Stimulated activated CD4-positive, alpha-beta T cell treated with anti-CD3 and anti-CD28 coated beads, Interleukin-4, amount 100 ng/mL, for 1 hour (primary cell): ENCODE measurements around the gene SLC6A11.

Source experiments
- DNase-seq: peaks from one replicate; pipeline ENCODE4 v3.0.0-alpha.2; 2020

Gene SLC6A11

DNA sequence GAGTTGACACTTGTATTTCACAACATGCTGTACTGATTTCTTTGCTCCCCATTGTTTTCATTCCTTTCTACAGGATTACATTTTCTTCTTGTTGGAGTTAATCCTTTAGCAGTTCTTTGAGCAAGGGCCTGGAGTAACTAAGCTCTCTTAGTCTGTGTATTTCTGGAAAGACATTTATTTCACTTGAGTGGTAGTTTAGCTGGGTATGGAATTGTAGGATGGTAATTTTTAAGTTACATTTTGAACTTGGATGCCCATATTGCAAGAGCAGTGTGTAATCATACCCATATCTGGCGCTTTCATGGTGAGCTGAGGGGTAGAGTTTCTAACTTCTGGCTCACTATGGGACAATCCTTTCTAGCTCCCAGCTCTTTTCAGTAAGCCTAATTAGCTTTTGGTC lies 74.6 kb downstream of the SLC6A11 start:
- DNase-seq = no peak

DNA sequence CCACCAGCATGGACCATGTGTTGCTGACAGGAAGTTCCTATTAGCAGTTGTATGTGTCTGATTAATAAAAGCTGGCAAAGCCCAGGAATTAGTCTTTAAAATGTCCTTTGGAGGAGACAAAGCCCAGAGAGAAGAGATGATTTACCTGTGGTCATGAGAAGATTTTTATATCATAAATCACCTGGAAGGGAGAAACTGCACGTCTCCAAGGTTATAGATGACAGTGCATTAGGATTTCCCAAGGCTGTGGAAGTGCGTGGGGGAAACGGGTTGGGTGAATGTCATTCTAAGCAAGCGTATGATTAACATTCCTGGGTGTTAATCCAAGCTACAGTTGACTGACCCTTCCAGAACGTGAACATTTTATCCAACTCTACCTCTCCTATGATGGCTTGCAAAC lies 76.6 kb downstream of the SLC6A11 start:
- DNase-seq = no peak

DNA sequence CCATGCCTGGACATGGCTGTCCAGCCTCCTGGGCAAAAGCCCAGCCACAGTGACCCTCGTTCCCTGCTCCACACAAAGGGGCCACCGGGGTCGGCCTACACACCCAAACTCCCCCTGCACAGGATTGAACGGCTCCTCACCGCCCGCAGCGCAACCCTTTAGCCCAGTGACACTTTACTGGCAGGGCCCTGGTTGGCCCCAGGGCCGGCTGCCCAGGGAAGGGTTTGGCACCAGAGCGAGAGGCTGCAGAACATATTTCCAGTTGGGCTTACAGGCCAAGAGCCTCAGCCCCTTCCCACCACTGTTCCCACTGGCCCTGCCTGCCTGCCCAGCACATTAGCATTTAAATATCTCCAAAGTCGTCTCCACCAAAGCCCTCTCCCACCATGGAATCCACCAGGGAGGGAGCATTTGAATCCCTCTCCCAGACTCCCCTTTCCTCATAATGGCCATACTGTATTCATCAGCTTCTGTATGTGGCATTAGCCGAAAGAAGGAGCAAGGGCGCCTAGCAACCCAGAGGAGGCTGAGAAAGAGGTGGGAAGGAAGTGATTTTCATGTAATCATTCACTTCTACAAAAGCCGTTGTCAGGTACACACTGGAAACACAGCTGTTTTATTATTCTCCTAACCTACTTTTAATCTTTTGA lies 85.4 kb downstream of the SLC6A11 start:
- no peak for DNase-seq

DNA sequence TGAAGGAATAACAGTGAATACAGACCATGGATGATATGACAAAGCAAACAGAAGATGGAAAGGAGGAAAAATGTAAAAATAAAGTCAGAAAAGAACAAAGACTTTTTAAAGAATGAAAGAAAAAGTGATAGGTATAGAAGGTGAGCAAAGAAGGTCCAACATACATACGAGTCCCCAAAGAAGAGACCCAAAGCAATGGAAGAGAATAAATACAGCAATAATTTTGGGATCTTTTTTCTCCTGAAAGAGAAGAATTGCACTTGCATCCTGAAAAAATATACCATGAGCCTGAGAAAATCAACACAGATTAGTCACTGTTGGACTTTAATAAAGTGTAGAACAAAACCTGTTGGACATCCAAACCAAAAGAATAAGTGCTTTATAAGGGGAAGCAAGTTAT lies 91.2 kb downstream of the SLC6A11 start:
- DNase-seq = no peak

DNA sequence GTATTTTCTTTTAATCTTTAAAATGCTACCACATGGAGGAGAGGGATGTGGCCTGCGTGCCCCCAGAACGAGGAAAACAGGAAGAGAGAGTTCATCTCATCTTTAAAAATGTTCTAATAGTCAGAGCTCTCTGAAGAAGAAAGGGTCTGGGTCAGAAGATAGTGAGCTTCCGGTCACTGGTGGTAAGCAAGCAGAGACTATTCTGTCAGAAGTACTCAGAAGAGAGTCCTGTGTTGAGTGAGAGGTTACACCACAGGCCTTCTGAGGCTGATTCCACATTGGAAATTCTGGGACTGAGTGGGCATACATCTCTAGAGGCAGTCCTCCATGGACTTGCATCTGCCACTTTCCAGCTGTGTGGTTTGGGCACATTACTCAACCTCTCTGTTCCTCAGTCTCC lies 94.3 kb downstream of the SLC6A11 start:
- no peak for DNase-seq

DNA sequence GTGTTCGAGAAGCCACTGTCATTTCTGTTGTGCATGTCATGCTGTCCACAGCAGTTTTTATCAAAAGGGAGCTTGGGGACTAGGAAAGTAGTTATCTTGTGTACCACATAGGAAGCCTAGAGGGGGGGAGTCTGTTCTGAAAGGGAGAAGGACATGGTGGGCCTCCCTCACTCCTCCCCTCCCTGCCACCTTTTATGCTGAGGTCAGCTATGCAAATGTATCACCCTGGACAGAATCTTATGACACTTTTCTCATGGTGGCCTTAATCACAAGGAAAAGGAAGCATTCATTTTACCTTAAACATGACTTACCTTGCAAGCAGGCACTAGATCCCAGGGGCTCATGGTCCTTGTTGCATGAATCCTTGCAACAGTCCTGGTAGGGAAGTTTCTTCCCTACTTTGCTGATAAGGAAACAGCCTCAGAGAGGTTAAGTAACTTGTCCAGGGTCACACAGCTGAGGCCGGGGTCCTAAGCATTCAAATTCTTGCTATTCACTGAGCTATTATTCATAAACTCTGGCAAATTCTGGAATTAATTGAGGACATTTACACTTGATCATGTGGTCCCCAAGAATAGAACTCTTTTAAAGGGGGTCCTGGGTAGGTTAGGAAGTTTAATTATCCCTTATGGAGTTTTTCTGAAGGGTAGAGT lies 95.4 kb downstream of the SLC6A11 start:
- no peak for DNase-seq

DNA sequence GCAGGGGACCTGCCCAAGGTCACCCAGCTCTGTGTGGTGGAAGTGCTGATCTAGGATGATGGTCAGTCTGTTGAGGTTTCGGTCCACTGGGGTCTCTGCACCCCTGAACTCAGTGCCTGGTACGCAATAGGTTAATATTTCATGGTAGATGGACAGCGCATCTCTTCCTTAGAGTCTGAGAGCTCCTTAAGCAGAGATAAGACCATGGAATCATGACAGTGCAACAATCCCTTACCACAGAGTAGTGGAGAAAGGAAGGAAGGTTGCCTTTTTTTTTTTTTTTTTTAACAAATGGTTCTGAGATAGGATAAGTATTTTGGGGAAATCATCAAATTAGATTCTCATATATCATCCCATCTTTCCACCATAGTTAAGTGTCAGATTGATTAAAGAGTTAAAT lies 96.8 kb downstream of the SLC6A11 start:
- no peak for DNase-seq

DNA sequence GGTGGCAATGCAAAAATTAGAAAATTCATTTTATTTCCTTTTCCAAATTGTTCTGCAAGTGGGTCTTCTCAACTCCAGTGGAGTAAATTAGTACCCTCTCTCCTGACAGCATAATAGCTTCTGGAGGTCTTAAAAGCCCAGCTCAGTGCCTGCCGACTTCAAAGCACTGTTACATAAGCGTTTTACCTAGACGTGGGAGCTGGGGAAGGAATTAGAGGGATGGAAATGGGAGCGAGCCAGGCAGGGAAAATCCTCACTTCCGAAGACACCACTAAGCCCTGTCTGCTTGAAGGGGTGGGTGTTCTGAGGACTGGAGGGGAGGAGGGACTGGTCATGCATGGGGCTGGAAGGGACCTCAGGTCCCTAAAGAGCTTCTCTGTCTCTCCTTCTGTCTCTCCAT lies 99.3 kb downstream of the SLC6A11 start:
- no peak for DNase-seq

DNA sequence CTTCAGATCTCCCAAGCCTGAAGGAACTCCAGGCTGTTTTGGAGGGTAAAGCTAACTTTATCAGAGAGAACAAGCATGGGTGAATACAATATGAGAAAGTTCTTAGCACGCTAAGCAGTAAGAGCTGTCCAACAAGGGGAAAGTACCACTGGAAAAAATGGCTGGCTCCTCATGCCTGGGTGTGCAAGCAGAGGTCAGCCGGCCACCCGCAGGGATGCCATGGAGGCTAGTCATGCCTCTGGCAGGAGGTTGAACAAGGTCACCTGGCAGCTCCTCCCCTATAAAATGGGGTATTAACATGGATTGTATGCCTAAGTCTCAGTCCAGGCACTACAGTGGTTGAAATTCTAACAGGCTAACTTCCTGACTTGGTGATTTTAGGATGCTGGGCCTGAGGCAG lies 101.1 kb downstream of the SLC6A11 start:
- DNase-seq = no peak

DNA sequence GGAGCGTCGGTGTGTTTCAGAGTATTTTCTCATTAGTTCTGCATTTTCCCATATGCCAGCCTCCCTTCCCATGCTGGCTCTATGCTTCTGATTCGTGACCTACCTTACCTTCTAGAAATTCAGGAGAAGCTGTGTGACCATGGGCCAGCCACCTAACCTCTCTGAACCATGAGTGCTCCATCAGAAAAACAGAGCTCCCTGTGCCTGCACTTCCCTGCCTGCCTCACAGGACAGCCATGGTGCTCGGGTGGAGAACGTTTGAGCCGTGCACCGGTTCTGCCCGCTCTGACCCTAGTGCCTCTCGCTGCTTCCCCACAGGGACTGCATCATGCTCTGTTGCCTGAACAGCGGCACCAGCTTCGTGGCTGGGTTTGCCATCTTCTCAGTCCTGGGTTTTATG lies 102.0 kb downstream of the SLC6A11 start:
- DNase-seq = no peak

DNA sequence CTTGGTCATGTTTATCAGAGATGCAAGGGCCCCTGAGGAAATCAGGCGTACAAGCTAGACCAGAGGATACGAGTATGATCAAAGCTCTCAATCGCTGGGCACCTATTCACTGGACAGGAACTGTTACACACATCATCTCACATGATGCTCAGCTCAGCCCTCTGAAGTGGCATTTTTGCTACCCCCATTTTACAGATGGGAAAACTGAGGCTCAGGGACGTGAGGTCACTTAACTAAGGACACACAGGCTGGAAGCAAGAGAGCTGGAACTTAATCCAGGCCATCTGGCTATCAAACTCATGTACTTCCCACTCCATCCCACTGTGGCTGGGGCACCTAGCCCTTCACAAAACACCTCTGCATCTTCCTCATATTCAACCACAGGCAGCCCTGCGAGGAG lies 103.6 kb downstream of the SLC6A11 start:
- DNase-seq = no peak

DNA sequence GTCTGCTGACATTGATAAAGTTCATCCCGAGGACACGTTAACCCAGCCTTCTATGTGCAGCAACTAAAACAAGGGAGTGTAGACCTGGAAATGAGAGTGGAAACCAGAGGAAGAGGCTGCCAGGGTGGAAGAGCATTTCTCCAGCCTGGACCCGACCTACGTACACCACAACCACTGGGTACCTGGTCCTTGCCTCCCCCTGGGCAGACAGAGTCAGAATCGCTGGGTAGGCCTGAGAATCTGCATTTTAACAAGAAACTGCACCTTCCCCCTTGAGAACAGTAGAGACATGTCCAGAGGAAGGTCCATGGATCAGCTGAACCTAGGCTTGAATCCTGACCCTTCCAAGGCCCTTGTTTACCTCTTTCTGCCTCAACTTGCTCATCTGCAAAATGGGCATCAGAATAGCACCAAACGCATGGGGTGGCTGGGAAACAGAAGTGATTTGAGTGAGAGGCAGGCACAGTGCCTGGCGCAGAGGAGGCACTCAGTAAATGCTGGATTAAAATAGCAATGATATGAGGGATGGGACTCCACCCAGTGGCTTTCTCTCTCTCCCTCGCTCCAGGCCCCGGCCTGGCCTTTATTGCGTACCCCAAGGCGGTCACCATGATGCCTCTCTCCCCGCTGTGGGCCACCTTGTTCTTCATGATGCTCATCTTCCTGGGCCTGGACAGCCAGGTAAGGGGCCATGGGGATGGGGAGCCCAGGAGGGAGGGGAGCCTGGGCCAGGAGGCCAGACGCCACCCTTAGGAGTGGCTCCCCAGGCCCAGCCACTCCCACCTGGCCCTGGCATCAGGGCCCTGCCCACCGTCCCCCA lies 109.6 kb downstream of the SLC6A11 start:
- no peak for DNase-seq

DNA sequence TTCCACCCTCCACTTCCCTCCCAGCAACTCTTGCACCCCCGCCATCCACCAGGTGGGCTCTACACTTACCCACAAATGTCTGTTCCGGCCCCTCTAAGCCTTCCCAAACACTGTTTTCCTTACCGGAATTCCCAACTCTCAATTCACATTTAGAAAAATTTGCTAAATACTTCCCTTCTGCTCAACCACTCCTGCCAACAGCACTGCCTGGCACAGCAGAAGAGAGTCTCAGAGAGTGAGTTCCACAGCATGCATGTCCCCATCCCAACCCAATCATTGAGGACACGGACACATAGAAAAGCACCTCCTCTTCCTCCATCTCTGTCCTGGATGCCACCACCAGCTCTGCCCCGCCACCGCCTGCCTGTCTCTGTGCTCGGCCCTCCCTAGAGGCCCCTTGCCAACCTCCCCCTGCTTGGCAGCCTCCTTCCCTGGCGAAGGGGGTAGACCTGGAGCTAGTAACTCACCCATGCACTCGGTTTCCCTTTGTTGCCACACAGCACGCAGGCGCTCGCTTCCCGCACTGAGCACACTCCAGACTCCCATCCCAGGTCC lies 110.3 kb downstream of the SLC6A11 start:
- no peak for DNase-seq

DNA sequence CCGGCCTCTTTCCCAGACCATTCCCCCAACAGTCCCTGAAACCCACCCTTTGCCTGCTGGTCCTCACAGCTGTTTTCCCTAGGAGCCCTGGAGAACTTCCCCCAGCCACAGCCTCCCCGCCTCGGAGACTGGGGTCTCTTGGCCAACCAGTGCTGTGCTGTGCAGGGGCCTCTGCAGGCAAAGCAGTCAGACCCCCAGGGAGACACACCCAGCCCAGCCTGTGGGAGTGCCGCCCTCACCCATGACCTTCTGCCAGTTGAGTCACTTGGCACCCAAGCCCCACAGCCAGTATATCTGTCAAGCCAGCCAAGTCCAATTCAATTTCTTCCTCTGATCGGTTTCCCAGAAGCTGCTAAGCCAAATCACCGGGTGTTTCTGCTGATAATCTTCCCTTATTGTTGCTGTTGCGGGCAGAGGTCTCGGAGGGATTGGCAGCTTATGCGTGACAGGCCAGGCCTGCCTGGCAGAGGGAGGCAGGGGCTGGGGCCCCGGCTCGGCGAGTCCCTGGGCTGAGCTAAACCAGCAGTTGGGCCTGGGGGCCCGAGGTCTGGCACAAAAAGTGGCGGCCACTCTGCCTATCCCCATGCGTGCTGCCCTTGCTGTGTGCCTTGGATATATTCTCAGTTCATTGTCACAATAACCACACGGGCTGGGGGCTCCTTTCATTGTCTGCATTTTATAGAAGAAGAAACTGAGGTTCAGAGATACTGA lies 110.9 kb downstream of the SLC6A11 start:
- no peak for DNase-seq

DNA sequence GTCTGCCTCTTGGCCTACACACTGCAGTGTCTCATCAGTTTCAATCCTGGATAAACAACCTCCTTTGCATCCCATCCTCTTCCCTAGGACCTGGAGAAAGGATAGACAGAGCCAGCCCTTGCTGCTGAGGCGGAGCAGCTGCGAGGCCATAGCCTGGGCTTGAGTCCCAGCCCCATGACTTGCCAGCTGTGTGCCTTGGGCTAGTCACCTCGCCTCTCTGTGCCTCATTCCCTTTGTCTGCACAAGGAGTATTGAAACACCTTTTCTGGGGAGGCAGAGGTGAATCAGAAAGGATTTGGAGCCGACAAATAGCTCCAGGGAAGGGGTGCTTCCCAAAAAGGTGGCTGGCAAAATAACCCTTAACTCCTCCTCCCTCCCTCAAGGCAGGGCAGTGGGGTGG lies 111.5 kb downstream of the SLC6A11 start:
- no peak for DNase-seq

DNA sequence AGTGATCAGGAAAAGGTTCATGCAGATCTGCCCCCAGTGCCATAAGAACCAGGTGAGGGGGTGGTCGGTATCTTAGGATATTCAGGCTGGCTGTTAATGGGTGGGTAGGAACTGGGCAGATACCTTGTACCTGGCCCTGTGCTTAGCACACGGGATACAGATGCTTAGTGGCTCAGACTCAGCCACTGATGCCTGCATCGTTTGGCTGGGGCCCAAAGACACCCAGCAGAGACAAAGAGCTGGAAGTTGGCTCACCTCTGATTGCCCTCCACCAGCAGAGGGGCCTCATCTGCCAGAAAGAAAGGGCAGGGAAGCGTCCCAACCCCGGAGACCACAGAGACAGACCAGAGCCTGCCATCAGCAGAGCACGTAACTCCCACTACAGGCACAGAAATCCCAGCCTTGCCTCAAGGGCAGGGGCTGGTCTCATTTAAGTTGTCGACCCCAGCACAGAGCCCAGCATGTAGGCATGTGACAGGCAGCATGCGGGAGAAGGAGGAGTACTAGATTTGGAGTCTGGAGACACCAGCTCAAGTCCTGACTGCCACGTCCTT lies 112.5 kb downstream of the SLC6A11 start:
- DNase-seq = no peak

DNA sequence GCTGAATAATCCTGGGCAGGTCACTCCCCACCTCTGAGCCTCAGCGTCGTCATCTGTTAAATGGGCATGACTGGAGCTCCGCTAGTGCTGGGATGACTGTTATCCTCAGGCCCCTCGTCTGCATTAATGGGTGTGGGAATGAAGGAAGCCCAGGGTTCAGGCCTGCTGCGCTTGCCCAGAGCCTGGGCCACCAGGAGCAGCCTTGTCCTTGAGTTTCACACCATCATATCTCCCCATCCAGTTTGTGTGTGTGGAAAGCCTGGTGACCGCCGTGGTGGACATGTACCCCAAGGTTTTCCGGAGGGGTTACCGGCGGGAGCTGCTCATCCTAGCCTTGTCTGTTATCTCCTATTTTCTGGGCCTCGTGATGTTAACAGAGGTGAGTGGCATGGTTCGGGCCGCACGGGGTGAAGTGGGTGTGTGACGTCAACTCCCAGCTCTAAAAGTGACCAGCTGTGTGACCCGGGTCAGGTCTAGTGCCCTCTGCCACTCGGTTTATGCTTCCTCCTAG lies 113.0 kb downstream of the SLC6A11 start:
- DNase-seq = no peak

DNA sequence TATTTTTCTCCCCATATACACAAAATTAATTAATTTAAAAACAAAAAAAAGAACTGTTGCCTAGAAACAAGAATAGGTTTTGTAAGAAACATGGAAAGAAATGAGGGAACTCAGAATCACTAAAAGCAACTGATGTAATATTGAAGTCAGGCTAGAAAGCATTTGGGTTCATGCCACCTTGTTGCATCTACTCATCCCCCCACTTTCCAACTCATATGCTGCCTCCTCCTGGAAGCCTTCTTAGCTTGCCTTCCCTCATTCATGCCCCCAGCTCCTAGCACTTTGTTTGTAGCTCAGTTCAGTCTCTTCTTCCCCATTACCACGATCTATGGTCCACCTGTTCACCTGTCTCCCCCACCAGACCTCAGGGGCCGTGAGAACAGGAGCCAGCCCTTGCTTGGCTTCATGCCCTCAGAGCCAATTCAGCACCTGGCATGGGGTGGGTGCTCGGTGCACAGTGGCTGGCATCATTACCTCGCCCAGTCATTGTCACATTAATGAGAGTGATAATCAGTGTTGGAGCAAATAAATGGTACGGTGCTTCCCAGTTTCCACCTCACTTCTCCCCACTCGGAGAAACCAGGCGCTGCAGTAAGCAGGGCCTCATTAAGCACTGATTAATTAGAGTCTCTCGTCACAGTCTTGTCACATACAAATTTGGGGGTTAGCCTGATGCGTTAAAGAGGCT lies 114.1 kb downstream of the SLC6A11 start:
- DNase-seq = no peak

DNA sequence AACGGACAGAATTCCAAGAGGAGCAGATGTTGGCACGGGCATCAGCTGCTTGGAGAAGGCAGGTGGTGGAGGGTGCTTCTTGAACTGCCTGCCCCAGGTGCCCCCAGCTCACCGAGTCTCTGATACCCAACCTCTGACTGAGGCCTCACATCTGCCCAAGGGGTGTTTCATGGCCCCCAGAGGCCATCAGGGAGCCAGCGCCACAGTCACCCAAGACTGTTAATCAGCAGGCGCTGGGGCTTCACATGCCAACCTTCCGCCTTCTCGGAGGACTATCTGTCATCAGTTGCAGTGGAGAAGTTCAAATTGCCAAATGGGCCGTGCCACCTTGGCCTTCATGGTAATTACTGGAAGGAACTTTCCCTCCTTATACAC lies 114.6 kb downstream of the SLC6A11 start:
- no peak for DNase-seq

DNA sequence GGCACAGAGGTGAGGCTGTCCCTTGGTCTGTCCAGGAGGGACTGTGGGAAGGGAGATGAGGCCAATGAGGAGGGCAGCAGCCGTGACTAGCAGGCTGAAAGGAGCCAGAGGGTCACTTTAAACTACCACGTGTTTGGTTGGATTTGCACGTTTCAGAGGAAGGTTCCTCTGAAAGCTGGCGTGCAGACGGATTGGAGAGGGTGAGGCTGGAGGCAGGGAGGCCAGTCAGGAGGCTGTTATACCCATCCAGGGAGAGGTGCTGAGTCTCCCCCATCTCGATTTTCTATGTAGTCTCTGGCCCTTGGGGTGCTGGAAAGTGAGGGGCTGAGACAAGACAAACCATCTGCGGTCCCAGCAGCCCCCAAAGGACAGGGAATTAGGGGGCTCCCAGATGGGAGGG lies 116.6 kb downstream of the SLC6A11 start:
- no peak for DNase-seq

DNA sequence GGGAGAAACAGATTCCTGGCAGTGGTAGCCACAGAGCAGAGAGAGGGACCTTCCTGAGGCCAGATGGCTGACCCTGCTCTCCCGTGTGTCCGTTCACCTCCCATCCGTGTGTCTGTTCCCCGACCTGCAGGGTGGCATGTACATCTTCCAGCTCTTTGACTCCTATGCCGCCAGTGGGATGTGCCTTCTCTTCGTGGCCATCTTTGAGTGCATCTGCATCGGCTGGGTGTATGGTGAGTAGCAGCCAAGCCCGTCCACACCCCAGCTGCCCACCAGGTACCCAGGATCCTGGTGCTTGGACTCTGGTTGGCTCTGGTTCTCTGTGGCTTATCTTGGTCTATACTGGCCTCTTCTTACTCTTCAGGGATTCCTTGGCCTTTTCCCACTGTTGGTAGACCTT lies 117.0 kb downstream of the SLC6A11 start:
- no peak for DNase-seq

DNA sequence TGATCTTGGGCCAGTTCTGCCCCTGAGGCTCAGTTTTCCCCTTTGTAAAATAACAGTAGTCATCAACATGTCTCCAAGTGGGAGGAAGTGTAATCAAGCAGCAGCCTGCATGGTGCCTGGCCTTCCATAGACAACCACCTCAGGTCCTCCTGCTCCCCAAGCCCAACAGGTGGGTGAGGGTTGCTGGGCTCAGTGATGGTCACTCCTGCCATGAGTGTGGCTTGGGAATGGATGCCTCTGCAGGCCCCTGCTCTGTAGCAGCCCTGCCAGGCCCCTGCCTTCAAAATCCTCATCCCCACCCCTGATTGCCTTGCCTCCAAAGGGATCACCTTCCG lies 117.4 kb downstream of the SLC6A11 start:
- DNase-seq = no peak
